ENCODE data around the gene PCDHB3.
"Not testable (repeated sequence)": the region's sequence is repeated elsewhere in the genome, so short reads cannot be mapped to it uniquely, and the experiment has no call there.

Gene PCDHB3

DNA sequence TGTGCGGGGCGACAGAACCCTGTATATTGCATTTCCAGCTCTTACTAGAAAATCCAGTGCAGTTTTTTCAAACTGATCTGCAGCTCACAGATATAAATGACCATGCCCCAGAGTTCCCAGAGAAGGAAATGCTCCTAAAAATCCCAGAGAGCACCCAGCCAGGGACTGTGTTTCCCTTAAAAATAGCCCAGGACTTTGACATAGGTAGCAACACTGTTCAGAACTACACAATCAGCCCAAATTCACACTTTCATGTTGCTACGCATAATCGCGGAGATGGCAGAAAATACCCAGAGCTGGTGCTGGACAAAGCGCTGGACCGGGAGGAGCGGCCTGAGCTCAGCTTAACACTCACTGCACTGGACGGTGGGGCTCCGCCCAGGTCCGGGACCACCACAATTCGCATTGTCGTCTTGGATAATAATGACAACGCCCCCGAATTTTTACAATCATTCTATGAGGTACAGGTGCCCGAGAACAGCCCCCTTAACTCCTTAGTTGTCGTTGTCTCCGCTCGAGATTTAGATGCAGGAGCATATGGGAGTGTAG lies 35.5 kb downstream of the PCDHB3 start:
- peak overlapping the region; percentile 57 for H3K4me3 ChIP-seq (ENCODE audit: low read depth, low read length)

DNA sequence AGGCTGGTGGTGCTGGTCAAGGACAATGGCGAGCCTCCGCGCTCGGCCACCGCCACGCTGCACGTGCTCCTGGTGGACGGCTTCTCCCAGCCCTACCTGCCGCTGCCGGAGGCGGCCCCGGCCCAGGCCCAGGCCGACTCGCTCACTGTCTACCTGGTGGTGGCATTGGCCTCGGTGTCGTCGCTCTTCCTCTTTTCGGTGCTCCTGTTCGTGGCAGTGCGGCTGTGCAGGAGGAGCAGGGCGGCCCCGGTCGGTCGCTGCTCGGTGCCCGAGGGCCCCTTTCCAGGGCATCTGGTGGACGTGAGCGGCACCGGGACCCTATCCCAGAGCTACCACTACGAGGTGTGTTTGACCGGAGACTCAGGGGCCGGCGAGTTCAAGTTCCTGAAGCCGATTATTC lies 37.1 kb downstream of the PCDHB3 start:
- not testable (repeated sequence) for H3K4me3 ChIP-seq (ENCODE audit: low read depth, low read length)

DNA sequence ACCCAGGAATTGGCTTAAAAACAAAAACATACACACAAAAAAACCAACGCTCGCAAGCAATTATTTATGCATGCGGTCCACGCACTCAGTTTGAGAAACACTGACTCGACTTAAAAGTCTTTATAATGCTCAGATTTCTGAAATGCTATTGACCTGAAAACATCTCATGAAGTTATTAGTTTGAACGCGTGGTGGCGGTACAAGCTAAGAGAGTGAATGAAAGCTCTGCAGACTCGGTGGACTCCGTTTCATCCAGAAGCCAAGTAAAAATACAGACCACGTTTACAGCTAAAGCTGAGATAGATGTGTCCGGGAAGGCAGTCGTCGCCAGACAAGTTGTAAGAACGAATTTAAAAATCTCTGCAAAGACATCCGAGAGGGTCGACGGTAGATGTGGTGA lies 49.5 kb downstream of the PCDHB3 start, which contains the start of gene PCDHB6:
Gene PCDHB6, plus strand, starts transcription at position 246 of the 400 bp plus-strand sequence. CDS start 201 bp downstream, outside the sequence.
- H3K4me3 ChIP-seq (ENCODE audit: low read depth, low read length), result no peak within 1 kb of the TSS

DNA sequence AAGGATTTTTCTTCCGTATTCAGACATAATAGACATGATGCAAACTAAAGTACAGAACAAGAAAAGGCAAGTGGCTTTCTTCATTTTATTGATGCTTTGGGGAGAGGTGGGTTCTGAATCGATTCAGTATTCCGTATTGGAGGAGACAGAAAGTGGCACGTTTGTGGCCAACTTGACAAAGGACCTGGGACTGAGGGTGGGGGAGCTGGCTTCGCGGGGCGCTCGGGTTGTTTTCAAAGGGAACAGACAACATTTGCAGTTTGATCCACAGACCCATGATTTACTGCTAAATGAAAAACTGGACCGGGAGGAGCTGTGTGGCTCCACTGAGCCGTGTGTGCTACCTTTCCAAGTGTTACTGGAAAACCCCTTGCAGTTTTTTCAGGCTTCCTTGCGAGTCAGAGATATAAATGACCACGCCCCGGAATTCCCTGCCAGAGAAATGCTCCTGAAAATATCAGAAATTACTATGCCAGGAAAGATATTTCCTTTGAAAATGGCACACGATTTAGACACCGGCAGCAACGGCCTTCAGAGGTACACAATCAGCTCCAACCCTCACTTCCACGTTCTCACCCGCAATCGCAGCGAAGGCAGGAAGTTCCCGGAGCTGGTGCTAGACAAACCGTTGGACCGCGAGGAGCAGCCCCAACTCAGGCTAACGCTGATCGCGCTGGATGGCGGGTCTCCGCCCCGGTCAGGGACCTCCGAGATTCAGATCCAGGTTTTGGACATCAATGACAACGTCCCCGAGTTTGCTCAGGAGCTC lies 50.1 kb downstream of the PCDHB3 start:
- no peak overlapping the region for H3K4me3 ChIP-seq (ENCODE audit: low read depth, low read length)

- no peak overlapping the region for H3K4me3 ChIP-seq (ENCODE audit: low read depth, low read length)
Measured at GRCh38 chr5:141150993-141151325, 50.7 kb downstream of the PCDHB3 start.

DNA sequence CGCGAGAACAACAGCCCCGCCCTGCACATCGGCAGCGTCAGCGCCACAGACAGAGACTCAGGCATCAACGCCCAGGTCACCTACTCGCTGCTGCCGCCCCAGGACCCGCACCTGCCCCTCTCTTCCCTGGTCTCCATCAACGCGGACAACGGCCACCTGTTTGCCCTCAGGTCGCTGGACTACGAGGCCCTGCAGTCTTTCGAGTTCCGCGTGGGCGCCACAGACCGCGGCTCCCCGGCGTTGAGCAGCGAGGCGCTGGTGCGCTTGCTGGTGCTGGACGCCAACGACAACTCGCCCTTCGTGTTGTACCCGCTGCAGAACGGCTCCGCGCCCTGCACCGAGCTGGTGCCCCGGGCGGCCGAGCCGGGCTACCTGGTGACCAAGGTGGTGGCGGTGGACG lies 51.4 kb downstream of the PCDHB3 start:
- H3K4me3 ChIP-seq (ENCODE audit: low read depth, low read length), result not testable (repeated sequence)

DNA sequence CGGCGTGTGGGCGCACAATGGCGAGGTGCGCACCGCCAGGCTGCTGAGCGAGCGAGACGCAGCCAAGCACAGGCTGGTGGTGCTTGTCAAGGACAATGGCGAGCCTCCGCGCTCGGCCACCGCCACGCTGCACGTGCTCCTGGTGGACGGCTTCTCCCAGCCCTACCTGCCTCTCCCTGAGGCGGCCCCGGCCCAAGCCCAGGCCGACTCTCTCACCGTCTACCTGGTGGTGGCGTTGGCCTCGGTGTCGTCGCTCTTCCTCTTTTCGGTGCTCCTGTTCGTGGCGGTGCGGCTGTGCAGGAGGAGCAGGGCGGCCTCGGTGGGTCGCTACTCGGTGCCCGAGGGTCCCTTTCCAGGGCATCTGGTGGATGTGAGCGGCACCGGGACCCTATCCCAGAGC lies 51.8 kb downstream of the PCDHB3 start:
- not testable (repeated sequence) for H3K4me3 ChIP-seq (ENCODE audit: low read depth, low read length)

All from iPS-11a (cell line).